ENCODE measurements around the gene ADCY2.
A peak's percentile ranks its signal among the peaks of the same experiment; 100 is the strongest.

The ADCY2 gene

DNA sequence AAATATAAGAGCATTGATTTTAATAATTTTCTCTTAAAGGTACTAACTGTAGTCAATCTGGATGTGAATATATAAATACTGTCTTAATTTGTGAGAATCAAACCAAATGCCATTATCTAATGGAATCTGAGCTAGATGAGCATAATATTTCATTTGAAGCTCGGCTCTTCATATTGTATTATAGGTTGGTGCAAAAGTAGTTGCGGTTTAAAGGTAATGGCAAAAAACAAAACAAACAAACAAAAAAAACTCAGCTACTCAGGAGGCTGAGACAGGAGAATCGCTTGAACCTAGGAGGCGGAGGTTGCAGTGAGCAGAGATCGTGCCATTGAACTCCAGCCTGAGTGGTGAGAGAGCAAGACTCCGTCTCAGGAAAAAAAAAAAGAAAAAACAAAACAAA is 358.6 kb downstream of the ADCY2 start:
- no peak for DNase-seq

DNA sequence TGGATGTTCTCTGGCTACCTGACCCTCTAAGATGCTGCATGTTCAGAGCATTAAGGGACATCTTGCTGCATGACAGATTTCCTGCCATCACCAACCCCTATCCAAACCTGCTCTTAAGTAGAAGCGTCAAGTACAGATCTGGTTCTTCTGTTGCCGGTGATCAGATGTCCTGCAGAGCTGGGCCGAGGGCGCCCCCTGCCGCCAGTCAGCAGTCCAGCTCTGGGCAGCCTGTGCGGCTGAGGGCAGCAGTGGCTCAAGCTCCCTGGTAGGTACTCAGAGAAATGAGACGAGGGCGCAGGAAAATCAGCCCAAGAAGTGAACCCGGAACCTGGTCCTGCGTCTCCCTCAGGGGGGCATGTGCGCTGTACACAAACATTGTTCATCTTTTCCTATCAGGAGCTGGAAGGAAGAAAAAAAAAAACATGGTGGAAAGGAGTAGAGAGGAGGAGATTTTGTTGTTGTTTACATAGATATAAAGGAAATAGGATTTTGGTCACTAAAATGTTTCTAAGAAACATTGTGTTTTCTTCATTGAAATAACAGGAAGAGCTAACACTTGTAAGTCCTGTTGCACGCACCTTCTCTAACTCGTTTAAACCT is 359.2 kb downstream of the ADCY2 start:
- DNase-seq: peak; percentile 14 to 70

DNA sequence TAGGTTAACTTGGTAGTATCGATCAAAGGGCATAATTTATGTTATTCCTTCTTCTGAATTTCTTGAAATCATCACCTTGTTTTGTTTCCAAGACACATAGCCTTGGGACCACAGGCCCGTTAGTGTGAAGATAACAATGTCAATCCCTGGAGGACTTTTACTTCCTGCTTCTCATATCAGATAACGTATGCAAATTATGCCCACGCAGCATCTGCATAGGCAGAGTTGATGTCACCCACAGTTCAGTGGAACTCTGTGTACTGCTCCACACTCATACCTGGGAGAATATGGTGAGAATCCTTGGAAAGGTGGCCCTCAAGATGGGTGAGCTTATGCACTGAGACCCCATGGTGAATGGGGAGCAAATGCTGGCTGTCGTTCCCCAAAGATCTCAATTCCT is 360.0 kb downstream of the ADCY2 start:
- DNase-seq: no peak

DNA sequence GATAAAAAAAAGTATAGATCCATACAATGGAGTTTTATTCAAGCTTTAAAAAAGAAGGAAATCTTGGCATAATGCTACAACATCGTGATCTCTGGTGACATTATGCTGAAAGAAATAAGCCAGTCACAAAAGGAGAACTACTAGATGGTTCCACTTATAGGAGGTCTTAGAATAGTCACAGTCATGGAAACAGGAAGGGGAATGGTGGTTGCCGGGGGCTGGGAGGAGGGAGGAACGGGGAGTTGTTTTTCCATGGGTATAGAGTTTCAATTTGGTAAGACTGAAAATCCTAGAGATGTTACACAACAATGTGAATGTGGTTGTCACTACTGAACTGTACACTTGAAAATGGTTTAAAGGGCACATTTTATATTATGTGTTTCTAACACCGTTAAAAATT is 360.5 kb downstream of the ADCY2 start:
- DNase-seq: no peak

DNA sequence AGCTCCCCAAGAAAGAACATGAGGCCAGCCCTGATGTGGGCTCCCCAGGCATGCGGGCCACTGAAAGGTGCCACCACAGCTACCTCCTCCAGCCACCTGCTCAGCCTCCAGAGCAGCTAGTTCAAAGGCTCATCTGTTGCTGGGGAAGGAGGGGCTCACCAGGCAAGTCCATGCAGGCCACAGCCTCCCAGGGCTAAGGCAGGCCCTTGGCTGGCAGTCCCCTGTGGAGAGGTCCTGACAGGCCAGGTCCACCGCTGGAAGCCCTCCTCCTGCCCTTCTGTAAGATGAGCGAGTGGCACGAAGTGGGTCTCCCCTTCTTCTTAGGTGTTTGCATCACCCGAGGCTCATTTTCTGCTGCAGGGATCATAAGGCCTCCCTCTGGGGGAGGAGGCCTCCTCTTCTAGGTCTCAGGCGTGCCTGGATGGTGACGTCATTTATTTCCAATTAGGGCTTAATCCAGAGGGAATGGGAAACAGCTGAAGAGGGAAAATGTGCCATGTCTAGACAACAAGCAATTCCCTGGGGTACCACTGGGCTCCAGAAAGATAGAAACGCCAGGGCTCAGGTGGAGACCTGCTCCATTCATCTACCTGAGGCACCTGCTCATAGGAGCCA is 363.4 kb downstream of the ADCY2 start:
- no peak for DNase-seq

DNA sequence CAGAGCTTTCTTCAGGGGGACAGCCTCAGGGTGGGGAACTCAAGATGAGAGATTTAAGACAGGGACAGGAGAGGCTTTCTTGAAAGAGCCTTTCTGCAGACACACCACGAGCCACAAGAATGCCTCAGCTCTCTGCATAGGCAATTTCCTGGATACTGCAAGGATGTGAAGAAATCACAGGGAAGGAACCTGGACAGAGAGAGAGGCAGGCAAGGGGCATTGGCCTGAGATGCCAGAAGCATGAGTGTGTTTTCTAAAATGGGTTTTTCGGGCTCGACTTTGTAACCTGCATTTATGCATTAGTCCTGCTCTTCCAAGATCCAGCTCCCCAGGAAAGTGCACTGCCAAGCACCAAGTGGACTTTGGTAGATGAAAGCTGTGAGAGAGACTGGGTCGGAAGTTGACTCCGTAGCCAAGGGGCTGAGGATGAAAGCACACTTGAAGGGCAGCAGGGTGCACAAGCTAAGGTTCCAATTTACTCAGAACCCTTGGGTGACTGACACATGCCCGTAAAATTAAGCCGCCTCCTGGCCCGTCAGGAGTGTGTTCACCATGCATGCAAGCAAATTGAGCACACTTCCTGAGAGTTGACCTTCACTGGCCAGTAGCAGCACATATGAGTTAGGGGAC is 364.1 kb downstream of the ADCY2 start:
- no peak for DNase-seq

DNA sequence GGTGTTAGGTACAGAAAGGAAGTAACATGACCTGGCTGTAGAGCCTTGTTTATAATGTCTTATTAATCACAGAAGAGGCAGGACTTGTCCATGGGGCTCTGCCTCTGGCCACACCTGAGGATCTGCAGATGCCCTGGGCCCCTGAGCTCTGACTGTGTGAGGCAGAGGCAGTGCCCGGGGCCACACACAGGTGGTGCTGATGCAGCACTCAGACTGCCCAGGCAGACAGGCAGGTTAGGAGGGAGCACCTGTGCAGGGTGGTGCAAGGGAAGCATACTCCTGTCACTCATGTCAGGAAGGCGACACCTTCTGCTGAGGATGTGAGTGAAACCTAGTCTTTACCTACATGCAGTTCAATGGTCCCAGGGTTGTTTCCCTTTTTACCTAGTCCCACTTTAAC is 366.3 kb downstream of the ADCY2 start:
- DNase-seq: no peak

DNA sequence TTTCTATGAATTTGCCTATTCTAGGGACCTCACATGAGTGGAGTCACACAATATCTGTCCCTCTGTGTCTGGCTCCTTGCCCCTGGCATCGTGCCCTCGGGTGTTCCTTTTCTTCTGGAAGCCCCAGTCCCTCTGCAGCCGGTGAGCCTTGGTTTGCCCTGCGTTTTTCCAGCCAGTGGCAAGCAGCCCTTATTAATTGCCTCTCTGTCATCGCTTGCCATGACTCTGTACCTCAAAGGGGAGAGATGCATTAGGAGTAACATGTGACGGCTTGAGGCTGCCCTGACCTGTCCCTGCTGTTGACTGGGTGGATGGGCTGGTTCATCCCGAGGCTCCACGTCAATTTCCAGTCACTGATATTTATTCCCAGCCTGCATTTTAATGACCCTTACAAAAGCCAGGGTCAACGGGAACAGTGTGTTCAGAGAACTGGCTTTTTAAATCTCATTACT is 367.7 kb downstream of the ADCY2 start:
- DNase-seq: no peak

DNA sequence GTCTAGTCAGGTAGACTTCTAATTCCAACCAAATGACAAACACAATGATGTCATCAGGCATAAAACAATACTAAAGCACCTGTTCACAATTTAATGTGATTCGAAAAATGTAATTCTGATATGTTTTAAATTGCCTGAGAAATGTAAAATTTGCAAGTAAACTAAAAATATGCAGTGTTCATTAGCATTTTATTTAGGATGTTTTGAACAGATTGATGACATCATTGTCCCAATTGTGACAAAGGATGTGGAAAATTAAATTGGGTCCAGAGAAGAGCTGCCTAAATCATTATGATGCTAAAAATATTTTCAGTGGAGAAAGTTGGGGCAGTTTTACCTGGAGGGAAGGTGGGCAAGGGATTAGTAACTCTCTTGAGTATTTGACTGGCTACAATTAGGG is 368.5 kb downstream of the ADCY2 start:
- no peak for DNase-seq

DNA sequence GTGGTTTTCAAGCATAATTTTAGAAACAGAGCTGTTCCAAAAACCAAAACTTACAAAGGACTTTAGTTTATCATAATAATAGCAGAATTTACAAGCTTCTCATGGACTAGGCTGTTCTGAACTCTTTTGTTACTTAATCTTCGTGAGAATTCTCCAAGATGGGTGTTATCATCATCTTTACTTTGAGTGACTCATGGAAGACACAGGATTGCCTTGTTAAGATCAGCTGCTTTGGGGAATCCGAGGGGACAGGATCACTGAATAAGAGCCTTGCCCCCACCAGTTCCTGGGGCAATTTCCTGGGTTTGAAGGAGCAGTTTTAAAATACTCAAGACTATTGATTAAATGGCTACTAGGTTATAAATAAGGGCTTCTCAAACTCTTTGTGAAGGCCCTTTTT is 374.5 kb downstream of the ADCY2 start:
- no peak for DNase-seq

DNA sequence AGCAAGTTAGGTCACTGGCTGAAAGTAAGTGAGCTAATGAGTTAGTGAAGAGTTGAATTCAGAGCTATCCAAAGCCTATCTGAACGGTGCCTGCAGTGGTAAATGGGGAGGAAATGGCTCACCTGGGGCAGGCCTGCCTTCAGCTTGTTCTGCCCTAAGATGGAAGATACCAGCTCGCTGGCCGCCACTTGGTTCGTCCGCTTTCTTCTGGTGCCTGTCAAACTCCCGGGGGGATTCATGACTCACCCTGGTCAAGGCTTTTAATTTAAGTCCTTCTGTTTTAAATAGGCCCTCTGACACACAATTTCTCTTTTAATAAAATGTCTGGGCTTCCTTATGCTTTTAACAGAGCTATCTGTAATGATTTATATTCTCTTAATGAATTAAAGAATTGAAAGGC is 376.2 kb downstream of the ADCY2 start:
- DNase-seq: no peak

DNA sequence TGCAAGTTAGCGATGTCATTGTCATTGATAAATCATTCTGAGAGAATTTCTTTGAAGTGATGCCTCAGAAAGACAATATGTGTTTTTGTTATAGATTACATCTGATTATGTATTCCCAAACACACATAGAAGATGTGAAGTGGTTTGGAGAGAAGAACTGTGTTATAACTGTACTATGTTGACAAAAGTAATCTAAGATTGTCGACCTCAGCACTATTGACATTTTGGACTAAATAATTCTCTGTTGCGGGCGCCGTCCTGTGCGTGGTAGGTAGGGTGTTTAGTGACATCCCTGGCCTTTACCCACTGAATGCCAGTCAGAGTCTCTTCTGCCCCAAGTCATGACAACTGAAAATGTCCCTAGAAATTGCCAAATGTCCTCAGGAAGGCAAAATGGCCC is 377.2 kb downstream of the ADCY2 start:
- DNase-seq: no peak

DNA sequence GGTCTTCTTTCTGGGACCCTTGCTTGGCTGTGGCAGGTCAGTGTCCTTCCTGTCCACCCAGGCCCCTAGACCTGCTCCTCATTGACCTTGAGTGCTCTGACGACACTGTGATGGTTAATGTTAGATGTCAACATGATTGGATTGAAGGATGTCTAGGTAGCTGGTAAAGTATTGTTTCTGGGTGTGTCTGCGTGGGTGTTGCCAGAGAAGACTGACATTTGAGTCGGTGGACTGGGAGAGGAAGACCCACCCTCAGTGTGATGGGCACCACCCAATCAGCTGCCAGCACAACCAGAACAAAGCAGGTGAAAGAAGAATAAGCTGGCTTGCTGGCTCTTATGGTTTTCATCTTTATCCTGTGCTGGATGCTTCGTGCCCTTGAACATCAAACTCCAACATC is 380.5 kb downstream of the ADCY2 start:
- DNase-seq: no peak

DNA sequence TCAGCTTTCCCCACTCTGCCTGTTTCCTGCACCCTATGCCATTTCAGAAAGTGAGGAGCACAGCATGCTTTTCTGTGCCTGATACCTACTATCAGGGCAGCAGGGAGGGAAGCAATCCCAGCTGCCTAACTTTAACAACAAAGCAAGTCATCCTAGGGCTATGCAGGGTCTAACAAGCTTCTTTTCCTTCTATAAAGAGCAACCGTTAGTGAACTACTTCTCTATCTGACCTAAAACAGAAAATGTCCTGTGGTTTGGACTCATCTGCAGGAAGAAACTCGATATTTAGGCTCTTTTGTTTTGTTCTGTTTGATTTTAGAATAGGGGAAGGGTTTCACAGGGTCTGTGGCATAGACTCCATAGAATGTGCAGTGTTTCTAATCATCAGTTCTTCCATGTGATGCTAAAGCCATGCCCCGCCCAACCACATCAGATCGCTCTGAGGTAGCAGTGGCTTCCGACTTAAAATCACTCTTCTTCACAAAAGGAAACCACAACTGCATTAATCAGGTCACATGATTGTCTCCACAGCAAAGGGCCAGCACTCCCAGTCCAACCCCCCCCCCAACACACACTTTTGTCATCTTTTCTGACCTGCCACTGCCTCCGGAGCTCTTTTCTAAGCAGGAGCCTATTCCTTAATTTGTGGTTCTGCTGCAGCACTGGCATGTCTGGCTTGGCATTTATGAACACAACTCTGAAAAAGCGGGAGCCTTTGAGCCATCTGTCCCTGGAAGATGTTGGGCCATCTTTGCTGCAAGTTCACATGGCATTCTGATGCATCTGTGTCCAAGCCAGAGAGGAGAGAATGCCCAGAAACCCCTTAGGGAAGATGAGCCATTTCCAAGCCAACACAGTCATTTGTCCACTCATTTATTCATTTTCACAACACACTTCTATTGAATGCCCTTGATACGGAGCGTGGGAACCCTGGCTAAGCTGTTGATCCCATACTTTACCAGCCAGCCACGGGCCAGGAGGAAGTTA is 383.4 kb downstream of the ADCY2 start:
- no peak for DNase-seq

DNA sequence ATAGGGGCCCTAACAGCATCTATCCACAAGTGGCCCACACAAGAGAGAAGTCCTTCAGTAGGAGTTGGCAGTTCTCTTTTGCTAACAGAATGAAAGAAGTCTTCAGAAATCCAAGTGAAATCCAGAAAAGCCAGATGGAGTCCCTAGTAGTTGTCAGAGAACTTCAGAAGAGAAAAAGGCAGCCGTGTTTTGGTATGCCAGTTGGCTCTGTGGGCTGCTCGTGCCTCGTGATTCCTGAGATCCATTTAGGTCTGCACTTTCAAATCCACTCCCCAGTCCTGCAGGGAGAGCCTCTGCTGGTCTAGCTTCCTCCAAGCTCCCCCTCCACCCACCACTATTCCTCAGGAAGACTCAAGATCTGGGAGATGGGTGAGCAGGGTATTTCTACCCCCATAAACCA is 386.0 kb downstream of the ADCY2 start:
- DNase-seq: no peak

DNA sequence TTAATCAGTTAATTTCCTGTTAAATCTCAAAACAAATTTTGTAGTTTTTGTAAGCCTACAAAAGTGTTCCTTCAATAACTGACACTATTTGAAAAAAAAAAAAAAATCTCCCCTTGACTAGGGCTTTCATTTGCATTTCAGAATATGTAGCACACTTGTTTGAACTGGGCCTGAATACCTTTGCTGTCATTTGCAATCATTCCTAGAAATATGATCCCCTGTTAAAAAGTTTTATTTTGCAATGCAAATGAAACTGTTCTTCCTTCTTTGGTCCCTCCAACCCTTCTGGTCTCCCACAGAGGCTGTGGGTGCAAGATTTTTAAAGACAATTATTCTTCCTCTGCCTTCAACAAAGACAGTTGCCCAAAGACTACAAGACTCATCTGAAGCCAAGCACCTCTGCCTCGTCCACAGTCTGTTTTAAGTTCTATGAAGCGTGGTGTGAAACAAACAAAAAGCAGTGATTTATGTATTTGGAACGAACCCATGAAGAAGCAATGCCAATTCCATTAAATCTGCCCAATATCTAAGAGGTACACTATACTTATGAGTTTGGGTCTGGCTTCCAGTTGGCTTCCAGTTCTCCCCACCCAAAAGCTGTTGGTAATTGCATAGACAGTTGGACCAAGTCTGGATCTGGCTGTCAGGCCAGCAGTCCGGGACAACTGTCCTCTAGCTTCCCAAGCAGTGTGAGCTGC is 388.9 kb downstream of the ADCY2 start:
- no peak for DNase-seq

DNA sequence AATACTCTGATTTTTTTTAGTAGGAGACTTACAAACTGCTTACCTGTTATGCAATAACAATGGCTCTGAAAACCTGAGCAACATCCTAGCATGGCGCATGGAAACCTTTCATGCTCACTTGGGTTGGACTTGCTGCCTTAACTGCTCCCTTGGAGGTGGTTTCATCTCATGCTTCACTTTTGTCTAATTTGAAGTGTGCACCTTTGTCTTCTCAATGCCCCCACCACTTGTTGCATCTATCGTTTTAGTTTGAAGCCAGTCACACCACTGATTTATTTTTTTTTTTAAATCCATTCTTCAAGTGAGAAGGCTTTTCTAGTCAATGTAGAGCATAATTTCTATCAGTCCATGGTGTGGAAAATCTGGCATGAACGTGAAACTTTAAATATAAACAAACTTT is 391.8 kb downstream of the ADCY2 start:
- DNase-seq: no peak

DNA sequence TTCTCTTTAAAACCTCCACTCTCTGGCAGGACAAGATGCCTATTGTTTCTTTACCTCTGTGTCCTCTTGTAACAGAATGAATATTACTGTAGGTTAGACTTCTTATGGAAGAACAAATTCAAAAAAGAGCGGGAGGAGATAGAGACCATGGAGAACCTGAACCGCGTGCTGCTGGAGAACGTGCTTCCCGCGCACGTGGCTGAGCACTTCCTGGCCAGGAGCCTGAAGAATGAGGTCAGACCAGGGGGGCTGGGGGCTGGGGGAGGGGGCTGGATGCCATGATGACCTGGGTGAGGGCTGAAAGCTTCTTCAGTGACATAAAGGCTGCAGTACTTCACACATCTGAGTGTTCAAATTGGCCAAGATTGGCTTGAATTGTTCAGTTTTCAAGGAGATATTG is 393.6 kb downstream of the ADCY2 start:
- no peak for DNase-seq

DNA sequence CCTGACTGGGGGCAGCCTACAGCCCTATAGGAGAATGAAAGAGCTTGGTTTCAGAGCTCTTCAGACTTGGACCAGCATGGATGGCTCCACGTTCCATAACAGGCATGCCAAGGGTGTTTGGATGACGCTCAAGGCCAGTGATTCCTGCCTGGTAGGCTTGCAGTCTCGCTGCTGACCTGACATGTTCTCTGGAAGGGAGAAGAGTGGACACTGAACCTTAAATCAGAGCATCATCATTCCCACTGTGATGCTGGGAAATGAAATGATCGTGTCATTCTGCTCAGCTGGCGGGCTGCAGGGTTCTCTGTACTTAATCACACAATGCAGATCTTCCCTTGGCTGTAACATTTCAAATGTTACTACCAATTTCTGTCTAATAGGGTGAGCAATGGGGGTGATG is 398.0 kb downstream of the ADCY2 start:
- no peak for DNase-seq

DNA sequence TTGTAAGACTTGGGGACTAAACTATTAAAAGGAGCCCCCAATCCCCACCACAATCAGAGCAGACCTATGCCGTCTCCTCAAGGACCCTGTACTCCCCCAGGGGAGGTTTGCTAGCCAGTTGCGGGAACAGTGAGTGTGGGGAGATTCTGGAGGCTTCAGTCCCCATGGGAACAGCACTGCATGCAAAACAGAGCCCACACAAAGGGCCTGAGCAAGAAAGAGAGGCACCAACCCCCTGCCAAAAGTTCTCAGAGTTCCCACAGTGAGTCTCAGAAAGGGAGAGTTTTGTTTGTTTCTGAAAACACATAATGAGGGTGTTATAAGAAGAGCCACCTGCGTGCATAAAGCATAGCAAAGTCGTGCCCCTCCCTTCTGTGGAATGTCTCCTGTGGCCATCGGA is 398.4 kb downstream of the ADCY2 start:
- no peak for DNase-seq

DNA sequence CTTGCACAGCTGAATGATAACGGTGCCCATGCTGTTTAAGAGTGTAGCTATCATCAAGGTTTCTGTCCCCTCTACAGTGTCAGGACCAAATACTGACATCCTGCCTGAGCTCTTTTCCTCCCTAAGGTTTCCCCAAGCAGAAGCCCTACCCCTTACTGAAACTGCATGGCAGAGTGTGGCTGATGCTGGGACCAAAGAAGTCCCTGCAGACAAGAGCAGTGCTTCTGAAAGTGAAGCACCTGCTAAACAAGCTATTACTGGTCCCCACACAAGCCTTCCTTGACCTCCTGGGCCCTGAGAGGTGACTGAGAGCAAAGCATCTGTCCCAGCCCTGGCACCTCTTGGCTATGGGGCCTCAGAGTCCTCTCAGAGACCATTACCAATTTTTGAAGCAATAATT is 398.9 kb downstream of the ADCY2 start:
- DNase-seq: no peak

DNA sequence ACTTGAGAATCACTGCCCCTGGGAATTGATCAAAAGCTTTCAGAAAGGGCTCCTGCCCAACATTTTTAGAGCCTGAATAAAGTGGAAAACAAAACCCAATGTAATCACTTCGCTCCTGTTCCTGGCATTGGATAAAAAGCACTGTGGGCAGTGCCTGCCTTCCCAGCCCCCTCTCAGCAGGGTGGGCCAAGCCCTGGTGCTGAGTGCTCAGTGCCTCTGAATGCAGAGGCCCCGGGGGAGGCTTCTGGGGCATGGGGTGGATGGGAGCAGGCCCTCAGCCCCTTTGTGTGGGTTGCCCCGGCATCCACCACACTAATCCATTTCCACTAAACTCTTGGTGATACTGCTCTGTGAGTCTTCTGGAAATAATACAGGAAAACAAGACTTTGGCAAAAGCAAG is 399.4 kb downstream of the ADCY2 start:
- no peak for DNase-seq
